PC-9 (cell line): ENCODE results near the gene CKMT1A.
"Not testable (repeated sequence)": the region's sequence is repeated elsewhere in the genome, so short reads cannot be mapped to it uniquely, and the experiment has no call there.

Experiments
- CTCF ChIP-seq: fragments of 200-600 bp; sonication (generic); conservative IDR thresholded peaks from 2 replicates; pipeline ENCODE4 v1.6.1; 2017; ENCODE audit warnings: mixed run types, antibody characterized with exemption, mild to moderate bottlenecking, moderate library complexity
- EZH2 ChIP-seq: fragments of 200-600 bp; sonication (generic); IDR thresholded peaks from 2 replicates; pipeline ENCODE4 v1.8.0; 2017; ENCODE audit warnings: antibody characterized with exemption, low read depth

GRCh38 chr15:43662293-43662692 lies 31.4 kb upstream of the CKMT1A start:
- not testable (repeated sequence) for TF ChIP-seq CTCF, EZH2
